ENCODE measurements around the gene CSNK1E. TPM values are rescaled to one million over a fixed set of nuclear protein-coding genes. Genes with fewer than 3 reads are reported as not detected.
A peak's percentile ranks its signal among the peaks of the same experiment; 100 is the strongest.

CSNK1E gene
- total RNA-seq, 2 experiments from 2014 or later: 111 to 114 TPM

DNA sequence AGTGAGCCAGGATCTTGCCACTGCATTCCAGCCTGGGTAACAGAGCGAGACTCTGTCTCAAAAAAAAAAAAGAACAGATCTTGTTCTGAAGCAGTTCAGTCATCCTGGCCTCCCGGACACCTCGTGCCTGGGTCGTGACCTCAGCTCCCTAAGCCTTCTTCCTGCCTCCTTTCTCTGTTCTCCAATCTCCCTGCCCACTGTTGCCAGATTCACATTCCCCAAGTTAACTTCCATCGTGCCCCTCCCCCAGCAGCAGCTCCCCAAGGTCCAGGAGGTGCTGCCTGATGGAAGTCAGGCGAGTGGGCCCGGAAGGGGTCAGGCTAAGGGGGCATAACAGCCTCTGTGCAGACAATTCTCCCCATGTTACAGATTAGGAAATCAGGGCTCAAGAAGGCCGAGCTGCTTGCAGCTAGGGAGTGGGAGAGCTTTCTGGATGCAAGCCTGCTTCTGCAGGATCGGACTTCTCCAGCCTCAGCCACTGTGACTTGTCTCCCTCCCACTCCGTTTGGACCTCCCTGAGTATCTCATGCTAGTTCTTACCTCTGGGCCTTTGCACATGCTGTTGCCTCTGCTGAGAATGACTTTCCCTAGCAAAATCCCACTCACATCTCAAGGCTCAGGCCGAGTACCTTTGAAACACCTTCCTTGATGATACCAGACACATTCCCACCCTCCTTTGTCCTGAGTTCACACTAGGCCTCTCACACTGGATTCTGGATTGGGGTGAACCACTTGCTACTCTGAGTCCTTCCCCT, 30.1 kb downstream of the CSNK1E start:
- Mint-ChIP-seq H3K36me3 (no peaks in the 10 kb centered on the region), H3K9me3 (no peaks in the 10 kb centered on the region), H3K27me3 (no peaks in the 10 kb centered on the region), H3K27ac (no peak overlapping the region), H3K4me1 (no peaks in the 10 kb centered on the region), H3K4me3 (no peak overlapping the region)
- no peak for DNase-seq

DNA sequence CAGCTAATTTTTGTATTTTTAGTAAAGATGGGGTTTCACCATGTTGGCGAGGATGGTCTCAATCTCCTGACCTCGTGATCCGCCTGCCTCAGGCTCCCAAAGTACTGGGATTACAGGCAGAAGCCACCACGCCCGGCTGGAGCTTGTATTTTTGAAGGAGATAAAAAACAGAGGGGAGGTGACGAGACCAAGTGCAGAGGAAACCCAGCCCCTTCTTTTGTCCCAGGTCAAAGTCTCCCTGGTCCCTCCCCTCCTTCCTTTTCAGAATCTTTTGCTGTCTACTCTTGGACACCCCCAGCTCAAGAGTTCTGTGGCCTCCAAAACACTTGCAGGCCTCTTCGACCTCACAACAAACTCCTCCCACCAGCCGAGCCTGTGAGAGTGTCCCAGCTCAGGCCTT, 32.2 kb downstream of the CSNK1E start:
- no peaks in the 10 kb centered on the region for H3K27me3 Mint-ChIP-seq
- H3K9me3 Mint-ChIP-seq: no peaks in the 10 kb centered on the region
- no peaks in the 10 kb centered on the region for H3K4me1 Mint-ChIP-seq
- no peak overlapping the region for H3K4me3 Mint-ChIP-seq
- no peak for DNase-seq
- H3K27ac Mint-ChIP-seq: no peak overlapping the region
- no peaks in the 10 kb centered on the region for H3K36me3 Mint-ChIP-seq

DNA sequence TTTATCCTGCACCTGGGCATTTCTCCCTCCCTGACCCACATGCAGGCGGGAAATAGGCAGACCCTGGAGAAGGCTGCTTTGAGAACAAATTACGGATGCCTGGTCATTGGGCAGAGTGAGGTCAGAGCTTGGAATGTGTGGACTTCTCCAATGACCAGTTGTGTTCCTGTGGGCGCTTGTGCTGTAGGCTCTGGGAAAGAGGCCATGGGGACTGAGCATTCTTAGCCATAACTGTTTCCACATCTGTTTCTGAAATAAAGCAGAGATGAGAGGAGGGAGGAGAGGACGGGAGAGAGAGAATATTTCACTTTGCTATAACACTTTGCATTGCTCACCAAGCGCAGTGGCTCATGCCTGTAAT, 33.2 kb downstream of the CSNK1E start:
- Mint-ChIP-seq H3K4me1 (no peaks in the 10 kb centered on the region), H3K36me3 (no peaks in the 10 kb centered on the region), H3K27ac (no peak overlapping the region), H3K27me3 (no peaks in the 10 kb centered on the region), H3K4me3 (no peak overlapping the region), H3K9me3 (no peaks in the 10 kb centered on the region)
- DNase-seq: no peak

- Mint-ChIP-seq H3K36me3 (no peaks in the 10 kb centered on the region), H3K27me3 (no peaks in the 10 kb centered on the region), H3K4me1 (no peaks in the 10 kb centered on the region), H3K9me3 (no peaks in the 10 kb centered on the region), H3K27ac (no peak overlapping the region), H3K4me3 (no peak overlapping the region)
- no peak for DNase-seq
Measured at GRCh38 chr22:38282397-38282796, 34.8 kb downstream of the CSNK1E start.

GRCh38 chr22:38276166-38276565, 41.1 kb downstream of the CSNK1E start:
- Mint-ChIP-seq H3K27me3 (no peaks in the 10 kb centered on the region), H3K4me3 (no peak overlapping the region)

GRCh38 chr22:38273135-38273826, 44.0 kb downstream of the CSNK1E start:
- no peaks in the 10 kb centered on the region for H3K36me3 Mint-ChIP-seq
- peaks cover 35% of the 10 kb centered on the region for H3K4me1 Mint-ChIP-seq
- H3K4me3 Mint-ChIP-seq: peak overlapping the region; percentile 90
- peak overlapping the region; percentile 88 for H3K27ac Mint-ChIP-seq
- no peaks in the 10 kb centered on the region for H3K27me3 Mint-ChIP-seq
- DNase-seq: no peak
- no peaks in the 10 kb centered on the region for H3K9me3 Mint-ChIP-seq

More at GRCh38 chr22:38276166-38276565, 41.1 kb downstream of the CSNK1E start:
- Mint-ChIP-seq H3K36me3 (no peaks in the 10 kb centered on the region), H3K27ac (no peak overlapping the region), H3K4me1 (peaks cover 16% of the 10 kb centered on the region), H3K9me3 (no peaks in the 10 kb centered on the region)
- no peak for DNase-seq

DNA sequence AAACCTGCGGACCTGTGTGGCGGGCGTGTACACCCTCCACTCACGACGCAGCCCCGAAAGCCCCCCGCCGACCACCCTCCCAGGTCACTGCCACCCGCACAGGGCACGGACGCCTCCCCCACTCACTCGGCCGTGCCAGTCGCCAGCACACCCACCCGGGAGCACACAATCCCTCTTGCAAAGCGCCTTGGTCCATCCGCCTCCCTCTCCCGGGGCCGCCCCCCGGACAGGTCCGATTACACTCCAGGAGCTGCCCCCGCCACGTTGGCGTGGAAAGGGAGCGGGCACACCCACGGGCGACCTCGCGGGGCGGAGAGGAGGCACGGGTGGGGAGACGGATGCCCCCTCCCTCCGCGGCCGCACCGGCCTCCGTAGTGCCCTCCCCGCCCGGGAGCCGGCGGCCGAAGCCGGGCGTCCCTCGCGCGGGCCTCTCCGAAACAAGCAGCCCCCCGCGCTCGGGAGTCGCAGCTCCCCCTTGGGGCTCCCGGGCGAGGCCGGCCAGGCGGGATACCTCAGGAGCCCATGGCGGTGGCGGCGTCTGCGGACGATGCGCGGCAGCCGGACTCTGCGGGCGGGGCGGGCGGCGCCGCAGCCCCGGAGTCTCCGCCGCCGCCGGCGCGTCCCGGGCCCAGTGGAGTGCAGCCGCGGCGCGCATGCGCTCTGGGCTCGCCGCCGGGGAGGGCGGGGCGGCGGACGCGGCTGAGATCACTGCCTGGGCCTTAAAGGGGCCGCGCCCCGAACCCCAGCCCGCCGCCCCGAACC, 44.7 kb downstream of the CSNK1E start, which contains the start of gene TMEM184B:
TSS of gene TMEM184B (minus strand) at position 638 of the 762 bp plus-strand sequence. CDS start 25,049 bp downstream, outside the sequence.
- peak within 1 kb of the TSS; percentile 90 for H3K4me3 Mint-ChIP-seq
- peak within 1 kb of the TSS; percentile 88 for H3K27ac Mint-ChIP-seq
- H3K27me3 Mint-ChIP-seq: no peaks in the 10 kb centered on the region
- DNase-seq: peak; percentile 90
- peaks cover 38% of the 10 kb centered on the region for H3K4me1 Mint-ChIP-seq
- no peaks in the 10 kb centered on the region for H3K9me3 Mint-ChIP-seq
- H3K36me3 Mint-ChIP-seq: peaks cover 2% of the 10 kb centered on the region

- peak overlapping the region; percentile 45 for H3K27ac Mint-ChIP-seq
- peaks cover 2% of the 10 kb centered on the region for H3K36me3 Mint-ChIP-seq
- H3K4me1 Mint-ChIP-seq: peaks cover 42% of the 10 kb centered on the region
- DNase-seq: no peak
- H3K4me3 Mint-ChIP-seq: peak overlapping the region; percentile 83
- H3K9me3 Mint-ChIP-seq: no peaks in the 10 kb centered on the region
- no peaks in the 10 kb centered on the region for H3K27me3 Mint-ChIP-seq
Measured at GRCh38 chr22:38271927-38272372, 45.3 kb downstream of the CSNK1E start.

- no peaks in the 10 kb centered on the region for H3K9me3 Mint-ChIP-seq
- no peak for DNase-seq
- H3K27ac Mint-ChIP-seq: no peak overlapping the region
- no peak overlapping the region for H3K4me3 Mint-ChIP-seq
- H3K27me3 Mint-ChIP-seq: no peaks in the 10 kb centered on the region
- peaks cover 2% of the 10 kb centered on the region for H3K36me3 Mint-ChIP-seq
- peaks cover 49% of the 10 kb centered on the region for H3K4me1 Mint-ChIP-seq
Measured at GRCh38 chr22:38271101-38271500, 46.1 kb downstream of the CSNK1E start.

GRCh38 chr22:38270091-38270992, 46.9 kb downstream of the CSNK1E start:
- peaks cover 50% of the 10 kb centered on the region for H3K4me1 Mint-ChIP-seq
- DNase-seq: no peak
- no peaks in the 10 kb centered on the region for H3K9me3 Mint-ChIP-seq
- no peaks in the 10 kb centered on the region for H3K27me3 Mint-ChIP-seq
- H3K4me3 Mint-ChIP-seq: no peak overlapping the region
- H3K27ac Mint-ChIP-seq: no peak overlapping the region
- peaks cover 2% of the 10 kb centered on the region for H3K36me3 Mint-ChIP-seq

DNA sequence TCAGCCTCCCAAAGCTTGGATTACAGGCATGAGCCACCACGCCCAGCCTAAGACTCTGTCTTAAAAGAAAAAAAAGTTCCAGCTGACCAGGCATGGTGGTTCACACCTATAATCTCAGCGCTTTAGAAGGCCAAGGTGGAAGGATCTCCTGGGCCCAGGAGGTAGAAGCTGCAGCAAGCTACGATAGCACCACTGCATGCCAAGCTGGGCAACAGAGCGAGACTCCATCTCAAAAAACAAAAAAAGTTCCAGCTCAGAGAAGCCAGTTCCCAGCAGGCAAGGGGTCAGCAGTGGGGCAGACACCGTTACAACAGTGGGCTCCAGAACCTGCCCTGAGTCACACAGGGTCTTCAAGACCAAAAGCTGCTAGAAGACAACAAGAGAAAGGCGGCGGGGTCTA, 47.8 kb downstream of the CSNK1E start:
- no peaks in the 10 kb centered on the region for H3K9me3 Mint-ChIP-seq
- H3K4me1 Mint-ChIP-seq: peaks cover 52% of the 10 kb centered on the region
- H3K4me3 Mint-ChIP-seq: no peak overlapping the region
- no peaks in the 10 kb centered on the region for H3K27me3 Mint-ChIP-seq
- peaks cover 2% of the 10 kb centered on the region for H3K36me3 Mint-ChIP-seq
- H3K27ac Mint-ChIP-seq: no peak overlapping the region
- no peak for DNase-seq

GRCh38 chr22:38267086-38267485, 50.1 kb downstream of the CSNK1E start:
- Mint-ChIP-seq H3K4me3 (no peak overlapping the region), H3K36me3 (peaks cover 3% of the 10 kb centered on the region)

DNA sequence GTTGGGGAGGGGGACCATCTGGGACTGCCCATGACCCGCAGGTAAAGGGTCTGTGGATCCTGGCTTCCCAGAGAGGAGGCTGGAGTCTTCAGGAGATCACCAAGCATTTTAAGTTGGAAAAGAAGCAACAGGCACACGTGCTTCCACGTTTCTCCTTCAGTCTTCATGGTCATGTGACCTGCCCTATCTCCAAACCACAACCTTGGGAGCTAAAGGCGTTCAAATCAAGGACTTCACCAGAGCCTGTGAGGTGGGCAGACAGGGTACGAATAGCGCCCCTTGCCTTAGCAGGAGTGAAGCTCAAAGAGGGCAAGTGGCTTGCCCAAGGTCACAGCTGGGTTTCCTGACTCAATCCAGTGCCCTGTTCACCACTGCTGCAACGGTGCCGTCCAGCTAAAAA, 51.1 kb downstream of the CSNK1E start:
- Mint-ChIP-seq H3K9me3 (no peaks in the 10 kb centered on the region), H3K27ac (peak overlapping the region; percentile 51), H3K36me3 (peaks cover 3% of the 10 kb centered on the region), H3K4me3 (no peak overlapping the region), H3K4me1 (peaks cover 42% of the 10 kb centered on the region), H3K27me3 (no peaks in the 10 kb centered on the region)
- DNase-seq: no peak

More at GRCh38 chr22:38267086-38267485, 50.1 kb downstream of the CSNK1E start:
- H3K27ac Mint-ChIP-seq: peak overlapping the region; percentile 60
- H3K9me3 Mint-ChIP-seq: no peaks in the 10 kb centered on the region
- peak; percentile 39 for DNase-seq
- peaks cover 51% of the 10 kb centered on the region for H3K4me1 Mint-ChIP-seq
- no peaks in the 10 kb centered on the region for H3K27me3 Mint-ChIP-seq

- peaks cover 3% of the 10 kb centered on the region for H3K36me3 Mint-ChIP-seq
- DNase-seq: no peak
- H3K27me3 Mint-ChIP-seq: no peaks in the 10 kb centered on the region
- H3K9me3 Mint-ChIP-seq: no peaks in the 10 kb centered on the region
- no peak overlapping the region for H3K27ac Mint-ChIP-seq
- H3K4me3 Mint-ChIP-seq: no peak overlapping the region
- H3K4me1 Mint-ChIP-seq: peaks cover 36% of the 10 kb centered on the region
Measured at GRCh38 chr22:38264322-38264843, 52.9 kb downstream of the CSNK1E start.

All from activated naive CD8-positive, alpha-beta T cell treated with anti-CD3 and anti-CD28 coated beads for 36 hours (primary cell).